ENCODE measurements around the gene MTA2. TPM values are rescaled to one million over a fixed set of nuclear protein-coding genes. Genes with fewer than 3 reads are reported as not detected.

MTA2 gene
- total RNA-seq, 1 experiment from 2014 or later, result 193 TPM

GRCh38 chr11:62574363-62575071 is 27.1 kb downstream of the MTA2 start:
- TSS peak; percentile 89 for BruUV-seq (replicated peaks)
- no peak for TF ChIP-seq CTCF (conservative IDR thresholded peaks at IDR 0.05; ENCODE audit: low read depth, low read length)
- TF ChIP-seq EZH2phosphoT487 (IDR thresholded peaks at IDR 0.05; ENCODE audit: borderline replicate concordance, low read length), result no peak
- TF ChIP-seq EZH2 (IDR thresholded peaks at IDR 0.05; ENCODE audit: low read length, unreplicated experiment), result no peak
- no peaks in the 10 kb centered on the region for H3K9me2 ChIP-seq (replicated peaks; ENCODE audit: low read length)
- H3F3A ChIP-seq (ENCODE audit: low read length, unreplicated experiment), result no peaks in the 10 kb centered on the region
- H3K9me3 ChIP-seq (ENCODE audit: low read length), result no peaks in the 10 kb centered on the region
- ChIA-PET POLR2A (ENCODE audit: unreplicated experiment) (interaction anchor here (0.5 to 1.3 kb wide), 15 partner anchors 13 to 602 kb away, joined by 3 to 23 read pairs (median 6); partner anchors contain the start of genes B3GAT3, C11orf98, CSKMT and GANAB), CTCF (interaction anchor here (0.7 to 1.6 kb wide), 9 partner anchors 14 to 761 kb away, joined by 3 to 7 read pairs (median 4); partner anchors contain the start of gene TUT1)
- H3K79me2 ChIP-seq (ENCODE audit: low read length), result peaks cover 67% of the 10 kb centered on the region
- H2AFZ ChIP-seq (ENCODE audit: low read length), result peak overlapping the region; percentile 92
- intact Hi-C loops (cut with micrococcal nuclease), result loop anchor here (1.0 kb wide), 1 partner anchor 17 kb away; the partner anchor contains the start of gene TUT1
- H3K4me2 ChIP-seq (ENCODE audit: low read length), result peak overlapping the region; percentile 99
- peak overlapping the region; percentile 74 for H3K27ac ChIP-seq (ENCODE audit: low read length)
- peaks cover 36% of the 10 kb centered on the region for H3K4me1 ChIP-seq (ENCODE audit: insufficient read depth, low read length)
- H3K27me3 ChIP-seq (ENCODE audit: low read length), result no peaks in the 10 kb centered on the region
- peaks cover 48% of the 10 kb centered on the region for H3K36me3 ChIP-seq (ENCODE audit: low read depth, low read length)
- H3K9ac ChIP-seq (ENCODE audit: low read length), result peak overlapping the region; percentile 98
- peak; percentile 31 for ATAC-seq
- H4K20me1 ChIP-seq (ENCODE audit: low read length), result peaks cover 31% of the 10 kb centered on the region
- H3K4me3 ChIP-seq (ENCODE audit: low read length), result peak overlapping the region; percentile 94
- peak; percentile 29 for DNase-seq

DNA sequence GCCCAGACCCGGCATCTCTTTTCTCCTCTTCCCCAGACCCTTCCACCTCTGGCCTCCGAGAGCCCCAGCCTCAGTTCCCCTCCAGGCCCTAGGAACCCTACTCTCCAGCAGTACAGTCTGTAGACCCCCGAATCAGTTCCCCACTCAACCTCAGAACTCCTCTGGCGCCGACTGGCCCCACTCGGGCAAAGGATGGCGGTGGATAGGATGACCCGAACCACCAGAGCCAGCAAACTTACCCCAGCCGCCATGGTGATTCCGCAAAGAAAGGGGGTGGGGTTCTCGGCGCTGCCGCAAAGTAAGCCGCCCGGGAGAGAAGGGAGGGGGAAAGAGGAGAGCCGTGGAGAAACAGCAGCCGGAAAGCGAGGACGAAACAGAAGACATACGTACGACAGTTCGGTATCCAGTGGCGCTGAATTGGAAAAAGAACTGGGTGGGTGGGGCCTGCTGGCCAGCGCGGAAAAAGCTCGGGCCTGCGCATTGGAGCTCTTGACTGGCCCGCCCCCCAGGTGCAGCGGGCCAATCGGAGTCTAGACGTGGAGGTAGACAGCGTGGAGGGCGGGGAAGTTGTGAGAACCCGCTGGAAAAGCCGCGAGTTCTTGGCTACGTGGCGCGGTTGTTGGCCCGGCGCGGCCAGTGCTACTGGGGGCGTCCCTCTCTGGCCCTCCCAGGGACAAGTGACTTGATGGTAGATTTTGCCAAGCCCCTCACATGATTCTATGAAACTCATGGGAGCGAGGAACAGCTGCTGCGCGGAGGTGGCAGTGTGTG is 27.9 kb downstream of the MTA2 start, which contains the start of gene EEF1G:
Gene EEF1G (minus strand): TSS at position 300 of the 771 bp plus-strand sequence. CDS start 49 bp downstream, at position 251.
- H2AFZ ChIP-seq (ENCODE audit: low read length), result peak within 1 kb of the TSS; percentile 92

More for the DNA sequence above, 27.9 kb downstream of the MTA2 start, which contains the start of gene EEF1G:
- peak within 1 kb of the TSS; percentile 94 for H3K4me3 ChIP-seq (ENCODE audit: low read length)
- H3K4me2 ChIP-seq (ENCODE audit: low read length), result peak within 1 kb of the TSS; percentile 99
- H3K9me3 ChIP-seq (ENCODE audit: low read length), result no peaks in the 10 kb centered on the region
- peak within 1 kb of the TSS; percentile 74 for H3K27ac ChIP-seq (ENCODE audit: low read length)
- CTCF ChIA-PET, result interaction anchor here (0.7 to 1.6 kb wide), 7 partner anchors 13 to 760 kb away, joined by 3 to 7 read pairs (median 5); partner anchors contain the start of gene TUT1
- BruUV-seq (replicated peaks), result no TSS peak
- H3F3A ChIP-seq (ENCODE audit: low read length, unreplicated experiment), result no peaks in the 10 kb centered on the region
- H3K4me1 ChIP-seq (ENCODE audit: insufficient read depth, low read length), result peaks cover 36% of the 10 kb centered on the region
- no peaks in the 10 kb centered on the region for H3K9me2 ChIP-seq (replicated peaks; ENCODE audit: low read length)
- peaks cover 50% of the 10 kb centered on the region for H3K36me3 ChIP-seq (ENCODE audit: low read depth, low read length)
- peaks cover 33% of the 10 kb centered on the region for H4K20me1 ChIP-seq (ENCODE audit: low read length)
- ATAC-seq (peak; percentile 87), DNase-seq (peak; percentile 100)
- peaks cover 75% of the 10 kb centered on the region for H3K79me2 ChIP-seq (ENCODE audit: low read length)
- no peaks in the 10 kb centered on the region for H3K27me3 ChIP-seq (ENCODE audit: low read length)
- peak within 1 kb of the TSS; percentile 98 for H3K9ac ChIP-seq (ENCODE audit: low read length)
- TF ChIP-seq EZH2 (IDR thresholded peaks at IDR 0.05; ENCODE audit: low read length, unreplicated experiment) (no peak), CTCF (conservative IDR thresholded peaks at IDR 0.05; ENCODE audit: low read depth, low read length) (no peak), EZH2phosphoT487 (IDR thresholded peaks at IDR 0.05; ENCODE audit: borderline replicate concordance, low read length) (no peak)
- intact Hi-C loops (cut with micrococcal nuclease), result no loop called here
- POLR2A ChIA-PET (ENCODE audit: unreplicated experiment), result interaction anchor here (0.5 to 1.3 kb wide), 16 partner anchors 13 to 601 kb away, joined by 3 to 23 read pairs (median 5); partner anchors contain the start of genes AHNAK, B3GAT3, C11orf98 and CSKMT

Data from PC-3 (cell line).